K562 treated with DMSO at 1 percent for 12 hours (cell line): ENCODE data around the gene PTPRQ. TPM values are rescaled to one million over a fixed set of nuclear protein-coding genes. Genes with fewer than 3 reads are reported as not detected.

ENCODE experiments used
- total RNA-seq: library from RNA; unstranded; fragments of 300-600 nt; gene quantifications from 2 replicates; pipeline ENCODE4 v1.2.3, GENCODE V29; 2022; ENCODE audit not compliant: insufficient read depth

Gene PTPRQ
- total RNA-seq: not detected in 2 replicates

GRCh38 chr12:80443974-80444666 lies at the start of gene PTPRQ:
Gene PTPRQ, plus strand, starts transcription at chr12:80444235. Its CDS starts 111 bp downstream, at chr12:80444346.

GRCh38 chr12:80707126-80707829 lies 263.2 kb downstream of the PTPRQ start, which contains the start of gene MYF6:
Gene MYF6, plus strand, starts transcription at chr12:80707634. Its CDS starts 86 bp downstream, at chr12:80707720.

GRCh38 chr12:80716696-80717469 lies 272.8 kb downstream of the PTPRQ start, which contains the start of gene MYF5:
Gene MYF5, plus strand, starts transcription at chr12:80716912. Its CDS starts 152 bp downstream, at chr12:80717064.

